ENCODE data around the gene TXNDC11.

TXNDC11 gene

GRCh38 chr16:11670171-11671131, 72.2 kb downstream of the TXNDC11 start:
- peak; percentile 71 for DNase-seq (ENCODE audit: extremely low spot score)
- POLR2A ChIA-PET = no interaction called here
- TF ChIP-seq CTCF (IDR thresholded peaks at IDR 0.05; ENCODE audit: control extremely low read depth, extremely low read depth, low read depth, missing control alignments) = no peak
- CTCF ChIA-PET = interaction anchor here (0.9 to 1.7 kb wide), 4 partner anchors 10 to 274 kb away, joined by 3 to 4 read pairs (median 3); no protein-coding TSS in a partner anchor

GRCh38 chr16:11669380-11670146, 73.1 kb downstream of the TXNDC11 start:
- no peak for TF ChIP-seq CTCF (IDR thresholded peaks at IDR 0.05; ENCODE audit: control extremely low read depth, extremely low read depth, low read depth, missing control alignments)
- DNase-seq (ENCODE audit: extremely low spot score) = peak; percentile 65
- CTCF ChIA-PET = interaction anchor here (0.7 to 1.7 kb wide), 9 partner anchors 8 to 273 kb away, joined by 3 to 5 read pairs (median 3); no protein-coding TSS in a partner anchor
- POLR2A ChIA-PET = interaction anchor here (0.6 to 1.4 kb wide), 3 partner anchors 11 to 589 kb away, joined by 3 to 4 read pairs (median 4); partner anchors contain the start of gene ZC3H7A

GRCh38 chr16:11668623-11669379, 73.9 kb downstream of the TXNDC11 start:
- ChIA-PET POLR2A (interaction anchor here (0.6 to 1.4 kb wide), 3 partner anchors 10 to 588 kb away, joined by 3 to 4 read pairs (median 4); partner anchors contain the start of gene ZC3H7A), CTCF (interaction anchor here (0.7 to 1.7 kb wide), 7 partner anchors 8 to 273 kb away, joined by 3 to 5 read pairs (median 3); no protein-coding TSS in a partner anchor)
- DNase-seq (ENCODE audit: extremely low spot score) = no peak
- TF ChIP-seq CTCF (IDR thresholded peaks at IDR 0.05; ENCODE audit: control extremely low read depth, extremely low read depth, low read depth, missing control alignments) = no peak

GRCh38 chr16:11667824-11668622, 74.6 kb downstream of the TXNDC11 start, which contains the start of gene SNN:
TSS of gene SNN (plus strand) at chr16:11668455. CDS start at chr16:11676060, 7,605 bp downstream.
- CTCF ChIA-PET = interaction anchor here (1.3 to 3.7 kb wide), 4 partner anchors 9 to 272 kb away, joined by 3 to 14 read pairs (median 4); no protein-coding TSS in a partner anchor
- DNase-seq (ENCODE audit: extremely low spot score) = peak; percentile 97
- no peak for TF ChIP-seq CTCF (IDR thresholded peaks at IDR 0.05; ENCODE audit: control extremely low read depth, extremely low read depth, low read depth, missing control alignments)
- POLR2A ChIA-PET = interaction anchor here (1.4 kb wide), 1 partner anchor 9 kb away, joined by 3 read pairs; no protein-coding TSS in a partner anchor

- no peak for DNase-seq (ENCODE audit: extremely low spot score)
- ChIA-PET CTCF (interaction anchor here (0.9 to 3.7 kb wide), 5 partner anchors 24 to 704 kb away, joined by 3 to 14 read pairs (median 3); partner anchors contain the start of gene ZC3H7A), POLR2A (interaction anchor here (0.6 kb wide), 1 partner anchor 10 kb away, joined by 3 read pairs; no protein-coding TSS in a partner anchor)
- TF ChIP-seq CTCF (IDR thresholded peaks at IDR 0.05; ENCODE audit: control extremely low read depth, extremely low read depth, low read depth, missing control alignments) = no peak
Measured at GRCh38 chr16:11667221-11667823, 75.3 kb downstream of the TXNDC11 start.

Data from GM10248 (cell line).